HG03432 (cell line): ENCODE data around the gene CASK.

Experiments used
- ATAC-seq: cut with Tn5 transposase; IDR thresholded peaks from one replicate; pipeline ENCODE4 v1.9.1; 2021; ENCODE audit warnings: mild to moderate bottlenecking, moderate library complexity; ENCODE audit not compliant: unreplicated experiment

CASK gene

DNA sequence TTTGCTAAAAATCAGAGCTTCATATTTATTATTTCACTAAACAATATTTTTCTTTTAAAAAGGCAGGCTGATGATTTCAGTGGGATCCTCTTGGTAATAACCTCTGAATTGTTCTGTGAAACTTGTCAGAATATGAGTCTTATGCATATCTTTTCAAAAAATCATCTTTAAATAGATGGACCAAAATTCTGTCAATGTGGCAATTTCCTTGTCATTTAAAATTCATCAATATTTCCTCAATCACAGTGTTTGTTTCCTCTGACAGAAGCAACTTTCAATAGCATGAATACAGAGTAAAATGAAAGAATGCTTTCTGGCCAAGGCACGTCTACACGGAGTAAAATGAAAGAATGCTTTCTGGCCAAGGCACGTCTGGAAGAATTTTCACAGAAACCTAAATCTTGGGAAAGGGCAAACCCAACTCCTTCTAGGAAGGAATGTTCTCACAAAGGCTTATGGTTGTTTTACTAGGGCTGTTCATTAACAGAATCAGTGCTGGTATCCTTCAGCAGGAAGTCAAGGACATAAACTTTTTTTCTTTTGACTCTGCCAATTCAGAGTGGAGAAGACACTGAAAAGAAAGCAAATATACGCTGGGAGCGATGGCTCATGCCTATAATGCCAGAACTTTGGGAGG, 333.6 kb downstream of the CASK start:
- ATAC-seq = no peak

GRCh38 chrX:41588271-41588670, 335.1 kb downstream of the CASK start:
- no peak for ATAC-seq

- ATAC-seq = peak; percentile 71
Observed at GRCh38 chrX:41580423-41581064, 342.8 kb downstream of the CASK start.

- no peak for ATAC-seq
Observed at GRCh38 chrX:41563876-41564275, 359.5 kb downstream of the CASK start.

DNA sequence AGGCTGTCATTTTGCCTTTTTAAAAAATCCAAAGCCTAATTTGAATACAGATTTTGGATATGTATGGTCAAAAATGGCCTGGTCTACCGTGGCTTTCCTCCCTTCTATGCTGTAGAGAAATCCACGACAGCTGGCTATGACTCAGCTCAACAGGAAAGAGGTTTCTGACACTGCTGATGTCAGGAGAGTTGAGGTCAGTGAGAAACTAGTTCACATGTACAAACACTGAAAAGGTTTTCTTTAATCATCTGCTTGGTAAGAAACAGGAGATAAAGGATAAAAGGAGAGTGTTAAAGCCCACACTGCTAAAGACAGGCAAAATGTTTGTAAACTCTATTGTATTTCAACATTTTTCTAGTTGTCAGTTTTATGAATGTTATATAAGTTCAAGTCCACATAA, 362.3 kb downstream of the CASK start:
- peak; percentile 98 for ATAC-seq

DNA sequence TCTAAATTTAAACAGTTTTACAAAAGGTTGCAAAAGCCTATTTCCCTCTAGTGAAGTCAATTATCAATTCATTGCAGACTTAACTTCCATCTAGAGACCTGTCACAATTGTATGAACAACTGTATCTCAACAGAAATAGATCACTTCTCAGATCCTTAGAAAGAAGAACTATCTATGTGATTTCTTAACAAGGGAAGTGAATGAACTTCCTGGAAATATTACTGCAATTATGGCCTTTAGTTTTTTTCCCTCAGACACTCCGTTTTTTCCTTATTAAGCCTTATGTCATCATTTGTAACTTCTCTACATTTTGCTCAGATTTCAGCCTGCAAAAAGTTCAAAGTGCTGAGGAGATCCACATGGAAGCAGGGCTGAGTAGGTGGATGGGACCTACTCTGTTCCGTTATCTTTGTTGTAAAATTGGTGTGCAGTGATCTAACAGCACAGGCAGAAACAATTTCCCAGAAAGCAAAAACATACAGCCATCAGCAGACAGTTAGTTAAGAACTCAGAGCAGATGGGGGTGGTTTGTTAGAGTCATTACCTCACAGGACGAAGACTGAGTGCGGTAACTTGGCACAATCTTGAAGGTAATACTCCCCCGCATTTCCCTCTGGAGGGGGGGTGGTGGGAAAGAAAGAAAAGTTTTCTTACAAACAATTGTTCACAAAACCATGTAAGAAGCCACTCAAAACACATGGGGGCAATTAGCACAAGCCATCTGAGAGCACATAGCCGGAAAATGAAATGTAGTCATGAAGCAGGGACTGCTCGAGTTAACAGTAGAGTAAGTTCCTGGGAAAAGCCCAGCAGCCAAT, 363.9 kb downstream of the CASK start:
- ATAC-seq = no peak

GRCh38 chrX:41558531-41558930, 364.8 kb downstream of the CASK start:
- no peak for ATAC-seq

- peak; percentile 54 for ATAC-seq
Observed at GRCh38 chrX:41556958-41557357, 366.4 kb downstream of the CASK start.

DNA sequence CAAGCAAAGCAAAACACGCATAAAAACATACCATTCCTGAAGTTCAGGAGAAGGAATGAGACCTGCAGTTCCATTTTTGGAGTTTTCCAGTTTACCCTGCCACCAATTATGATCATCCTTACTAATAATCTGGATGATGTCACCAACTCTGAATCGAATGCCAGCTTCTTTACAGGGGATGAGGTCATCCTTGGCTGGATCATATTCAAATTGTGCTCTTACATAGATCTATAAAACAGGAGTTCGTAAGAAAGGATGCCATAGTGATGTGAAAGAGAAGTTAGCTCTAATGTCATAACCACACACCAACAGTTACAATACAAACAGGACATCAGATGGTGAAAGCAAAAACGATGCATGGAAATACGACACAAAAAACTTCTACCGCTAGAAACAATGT, 369.7 kb downstream of the CASK start:
- ATAC-seq = no peak

GRCh38 chrX:41548411-41548810, 374.9 kb downstream of the CASK start:
- no peak for ATAC-seq

- no peak for ATAC-seq
Observed at GRCh38 chrX:41543668-41544067, 379.7 kb downstream of the CASK start.

GRCh38 chrX:41543025-41543424, 380.3 kb downstream of the CASK start:
- ATAC-seq = no peak

GRCh38 chrX:41542536-41542935, 380.8 kb downstream of the CASK start:
- ATAC-seq = no peak

GRCh38 chrX:41542135-41542534, 381.2 kb downstream of the CASK start:
- ATAC-seq = no peak

DNA sequence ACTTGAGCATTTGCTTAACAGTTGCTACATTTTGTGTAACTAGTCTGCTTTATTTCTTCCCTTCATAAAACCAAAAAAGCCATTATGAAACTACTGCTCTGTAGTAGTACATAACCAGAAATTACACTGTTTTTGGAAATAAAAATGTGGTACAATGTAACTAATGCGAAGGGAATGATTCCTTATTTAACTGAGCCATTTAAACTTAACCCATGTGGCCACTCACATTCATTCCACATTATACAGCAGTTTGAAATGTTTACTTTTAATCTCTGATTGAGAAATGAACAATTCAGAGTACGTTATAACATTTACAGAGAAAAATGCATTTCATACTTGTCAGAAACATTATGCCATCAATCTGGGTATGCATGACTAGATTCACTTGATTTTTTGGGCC, 382.0 kb downstream of the CASK start:
- no peak for ATAC-seq

DNA sequence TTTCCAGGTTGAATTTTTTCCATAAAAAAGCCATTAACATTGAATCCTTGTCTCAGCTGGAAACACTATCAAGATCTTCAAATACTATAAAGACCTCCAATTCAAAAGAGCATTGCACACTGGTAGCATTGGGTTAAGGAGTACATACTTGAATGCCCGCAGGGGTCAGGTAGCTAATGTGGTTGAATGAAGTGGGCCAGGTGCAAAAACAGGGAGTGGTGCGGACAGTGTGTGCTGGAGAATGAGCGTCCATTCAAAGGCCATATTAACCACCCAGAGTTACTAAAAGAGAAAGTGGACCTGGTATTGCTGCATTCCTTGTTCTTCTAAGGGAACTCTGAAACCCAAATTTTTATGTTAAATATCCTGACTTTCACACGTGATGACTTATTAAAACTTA, 384.6 kb downstream of the CASK start:
- ATAC-seq = no peak

GRCh38 chrX:41530085-41530484, 393.3 kb downstream of the CASK start:
- ATAC-seq = no peak

DNA sequence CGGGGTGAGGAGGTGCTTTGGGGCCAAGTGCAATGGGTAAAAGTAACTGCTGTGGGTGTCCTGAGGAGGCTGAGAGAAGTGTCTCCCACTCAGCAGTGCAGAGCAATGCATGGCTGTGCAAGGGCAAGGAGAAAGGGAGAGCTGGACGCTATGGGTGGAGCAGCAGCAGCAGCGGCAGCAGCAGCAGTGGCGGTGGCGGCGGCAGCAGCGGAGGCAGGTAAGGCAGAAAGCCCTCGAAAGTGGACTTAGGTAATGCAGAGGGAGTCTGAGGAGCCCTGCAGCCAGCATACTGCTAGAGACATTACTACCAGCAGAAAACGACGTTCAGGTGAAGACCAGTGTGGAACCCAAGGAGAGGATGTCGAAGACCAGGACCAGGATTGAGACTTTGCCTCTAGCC, 394.1 kb downstream of the CASK start:
- ATAC-seq = no peak

GRCh38 chrX:41528784-41529183, 394.6 kb downstream of the CASK start:
- ATAC-seq = no peak

DNA sequence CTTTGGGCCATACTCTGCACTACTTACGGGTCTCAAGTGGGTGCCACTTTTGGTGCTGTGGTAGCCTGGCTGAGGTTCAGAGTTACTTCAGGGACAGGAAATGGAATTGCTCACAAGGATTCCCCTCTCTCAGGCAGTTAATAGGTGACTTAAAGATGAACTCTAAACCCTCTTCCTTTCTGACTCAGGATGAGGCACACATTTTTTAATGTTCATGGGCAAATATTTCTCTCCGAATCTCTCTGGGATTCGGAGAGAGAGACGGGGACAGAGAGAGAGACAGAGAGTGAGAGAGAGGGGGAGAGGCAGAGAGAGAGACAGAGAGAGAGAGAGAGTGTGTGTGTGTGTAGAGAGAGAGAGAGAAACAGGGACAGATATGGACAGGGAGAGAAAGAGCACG, 396.4 kb downstream of the CASK start:
- ATAC-seq = no peak

- ATAC-seq = no peak
Observed at GRCh38 chrX:41526271-41526670, 397.1 kb downstream of the CASK start.

- no peak for ATAC-seq
Observed at GRCh38 chrX:41522671-41523070, 400.7 kb downstream of the CASK start.
